Measurements from ENCODE around the gene TMEM86A.

GRCh38 chr11:18733202-18733601 lies 34.6 kb downstream of the TMEM86A start:
- TF ChIP-seq CTCF (IDR thresholded peaks at IDR 0.05; ENCODE audit: insufficient read depth, low read length, poor library complexity, severe bottlenecking): no peak
- TF ChIP-seq EZH2phosphoT487 (conservative IDR thresholded peaks at IDR 0.05; ENCODE audit: low read length): no peak
